Panc1 (cell line): ENCODE data around the gene KANSL3.

ENCODE experiments used
- TF ChIP-seq, protein P1 (sequence below): fragments of 450-650 bp; IDR thresholded peaks from 2 replicates; pipeline ENCODE4 v1.5.1; 2017; ENCODE audit warnings: mild to moderate bottlenecking
- TF ChIP-seq, protein P2 (sequence below), 2 experiments: IDR thresholded peaks; 2 replicates each; pipeline ENCODE4 v1.6.1; 2011 to 2012; ENCODE audit warnings: low read depth in 2 of 2, control low read depth in 1 of 2, low read length in 1 of 2, mild to moderate bottlenecking in 1 of 2, moderate library complexity in 1 of 2; ENCODE audit not compliant: insufficient read depth in 1 of 2

DNA sequence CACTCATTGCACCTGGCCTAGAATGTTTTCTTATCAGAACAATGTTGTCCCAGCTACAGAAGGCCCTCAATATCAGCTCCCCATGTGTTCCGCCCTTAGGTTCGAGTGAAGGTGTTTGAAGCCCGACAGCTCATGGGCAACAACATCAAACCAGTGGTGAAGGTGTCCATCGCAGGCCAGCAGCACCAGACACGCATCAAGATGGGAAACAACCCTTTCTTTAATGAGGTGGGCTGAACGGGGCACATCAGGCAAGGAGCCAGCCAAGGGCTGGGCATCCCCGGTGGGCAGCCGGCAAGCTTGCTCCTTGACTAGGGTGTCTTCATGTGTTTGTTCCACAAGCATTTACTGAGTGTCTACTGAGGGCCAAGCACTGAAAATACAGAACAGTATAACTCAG, 13.7 kb upstream of the KANSL3 start:
- TF ChIP-seq, protein P1, sequence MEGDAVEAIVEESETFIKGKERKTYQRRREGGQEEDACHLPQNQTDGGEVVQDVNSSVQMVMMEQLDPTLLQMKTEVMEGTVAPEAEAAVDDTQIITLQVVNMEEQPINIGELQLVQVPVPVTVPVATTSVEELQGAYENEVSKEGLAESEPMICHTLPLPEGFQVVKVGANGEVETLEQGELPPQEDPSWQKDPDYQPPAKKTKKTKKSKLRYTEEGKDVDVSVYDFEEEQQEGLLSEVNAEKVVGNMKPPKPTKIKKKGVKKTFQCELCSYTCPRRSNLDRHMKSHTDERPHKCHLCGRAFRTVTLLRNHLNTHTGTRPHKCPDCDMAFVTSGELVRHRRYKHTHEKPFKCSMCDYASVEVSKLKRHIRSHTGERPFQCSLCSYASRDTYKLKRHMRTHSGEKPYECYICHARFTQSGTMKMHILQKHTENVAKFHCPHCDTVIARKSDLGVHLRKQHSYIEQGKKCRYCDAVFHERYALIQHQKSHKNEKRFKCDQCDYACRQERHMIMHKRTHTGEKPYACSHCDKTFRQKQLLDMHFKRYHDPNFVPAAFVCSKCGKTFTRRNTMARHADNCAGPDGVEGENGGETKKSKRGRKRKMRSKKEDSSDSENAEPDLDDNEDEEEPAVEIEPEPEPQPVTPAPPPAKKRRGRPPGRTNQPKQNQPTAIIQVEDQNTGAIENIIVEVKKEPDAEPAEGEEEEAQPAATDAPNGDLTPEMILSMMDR: no peak
- TF ChIP-seq, protein P2, sequence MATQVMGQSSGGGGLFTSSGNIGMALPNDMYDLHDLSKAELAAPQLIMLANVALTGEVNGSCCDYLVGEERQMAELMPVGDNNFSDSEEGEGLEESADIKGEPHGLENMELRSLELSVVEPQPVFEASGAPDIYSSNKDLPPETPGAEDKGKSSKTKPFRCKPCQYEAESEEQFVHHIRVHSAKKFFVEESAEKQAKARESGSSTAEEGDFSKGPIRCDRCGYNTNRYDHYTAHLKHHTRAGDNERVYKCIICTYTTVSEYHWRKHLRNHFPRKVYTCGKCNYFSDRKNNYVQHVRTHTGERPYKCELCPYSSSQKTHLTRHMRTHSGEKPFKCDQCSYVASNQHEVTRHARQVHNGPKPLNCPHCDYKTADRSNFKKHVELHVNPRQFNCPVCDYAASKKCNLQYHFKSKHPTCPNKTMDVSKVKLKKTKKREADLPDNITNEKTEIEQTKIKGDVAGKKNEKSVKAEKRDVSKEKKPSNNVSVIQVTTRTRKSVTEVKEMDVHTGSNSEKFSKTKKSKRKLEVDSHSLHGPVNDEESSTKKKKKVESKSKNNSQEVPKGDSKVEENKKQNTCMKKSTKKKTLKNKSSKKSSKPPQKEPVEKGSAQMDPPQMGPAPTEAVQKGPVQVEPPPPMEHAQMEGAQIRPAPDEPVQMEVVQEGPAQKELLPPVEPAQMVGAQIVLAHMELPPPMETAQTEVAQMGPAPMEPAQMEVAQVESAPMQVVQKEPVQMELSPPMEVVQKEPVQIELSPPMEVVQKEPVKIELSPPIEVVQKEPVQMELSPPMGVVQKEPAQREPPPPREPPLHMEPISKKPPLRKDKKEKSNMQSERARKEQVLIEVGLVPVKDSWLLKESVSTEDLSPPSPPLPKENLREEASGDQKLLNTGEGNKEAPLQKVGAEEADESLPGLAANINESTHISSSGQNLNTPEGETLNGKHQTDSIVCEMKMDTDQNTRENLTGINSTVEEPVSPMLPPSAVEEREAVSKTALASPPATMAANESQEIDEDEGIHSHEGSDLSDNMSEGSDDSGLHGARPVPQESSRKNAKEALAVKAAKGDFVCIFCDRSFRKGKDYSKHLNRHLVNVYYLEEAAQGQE (IDR thresholded peaks at IDR 0.05; ENCODE audit: insufficient read depth in 1 of 2, low read depth in 2 of 2, low read length in 1 of 2): no peak
